ENCODE results near the gene CEMP1.

CEMP1 gene

GRCh38 chr16:2483939-2484897 lies 47.0 kb downstream of the CEMP1 start:
- no peak for DNase-seq

DNA sequence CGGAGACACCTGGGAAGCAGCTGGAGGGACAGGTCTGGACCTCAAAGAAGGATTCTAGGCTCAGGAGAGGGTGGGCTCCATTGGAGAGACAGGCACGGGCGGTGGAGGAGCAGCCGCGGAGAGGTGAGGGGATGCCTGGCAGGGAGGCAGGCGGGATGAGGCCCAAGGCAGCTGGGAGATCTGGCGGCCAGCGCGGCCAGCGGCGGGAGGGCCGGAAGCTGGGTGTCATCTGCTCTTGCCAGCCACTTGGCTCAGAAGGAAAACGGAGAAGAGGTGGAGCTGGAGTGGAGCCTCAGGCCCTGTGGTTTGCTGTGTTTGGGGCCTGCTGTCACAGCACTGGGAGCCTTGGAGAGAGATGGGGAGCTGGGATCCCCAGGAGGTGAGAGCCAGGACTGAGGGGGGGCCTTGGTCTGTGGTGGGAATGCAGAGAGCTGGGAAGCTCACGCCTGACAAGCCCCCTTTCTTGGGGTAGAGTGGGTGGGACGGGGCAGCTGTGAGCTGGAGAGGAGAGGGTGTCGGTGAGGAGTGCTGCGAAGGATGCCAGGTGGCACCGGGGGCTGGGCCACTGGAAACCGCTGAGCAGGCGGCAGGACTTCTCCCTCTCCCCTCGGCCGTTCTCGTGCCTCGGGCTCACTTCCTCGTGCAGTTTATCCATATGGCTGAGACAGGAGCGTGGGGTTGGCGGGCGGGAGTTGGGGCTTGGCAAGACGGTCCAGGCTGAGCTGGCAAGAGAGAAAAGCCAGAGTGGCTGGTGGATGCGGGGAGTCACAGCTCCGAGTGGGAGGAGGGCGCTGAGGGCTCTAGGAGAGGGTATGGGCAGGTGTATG lies 48.3 kb downstream of the CEMP1 start:
- no peak for DNase-seq

DNA sequence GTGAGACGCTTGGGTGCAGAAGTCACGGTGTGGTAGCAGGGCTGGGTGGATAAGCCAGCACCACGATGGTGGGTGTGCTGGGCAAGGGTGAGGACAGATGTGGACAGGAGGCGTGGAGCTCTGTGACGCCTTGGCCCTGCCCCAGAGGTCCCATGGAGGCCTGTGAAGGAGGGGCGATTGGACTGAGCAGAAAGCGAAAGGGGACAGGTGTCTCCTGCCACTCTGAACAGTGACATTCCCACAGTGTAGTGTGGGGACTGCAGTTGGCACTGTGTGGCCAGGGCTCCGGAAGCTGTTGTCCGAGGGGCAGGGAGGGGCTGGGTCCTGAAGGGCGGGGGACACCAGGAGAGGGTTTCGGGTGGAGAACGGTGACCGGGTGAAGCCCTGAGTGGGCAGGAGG lies 49.0 kb downstream of the CEMP1 start:
- no peak for DNase-seq

GRCh38 chr16:2481676-2482075 lies 49.5 kb downstream of the CEMP1 start:
- DNase-seq, result no peak

DNA sequence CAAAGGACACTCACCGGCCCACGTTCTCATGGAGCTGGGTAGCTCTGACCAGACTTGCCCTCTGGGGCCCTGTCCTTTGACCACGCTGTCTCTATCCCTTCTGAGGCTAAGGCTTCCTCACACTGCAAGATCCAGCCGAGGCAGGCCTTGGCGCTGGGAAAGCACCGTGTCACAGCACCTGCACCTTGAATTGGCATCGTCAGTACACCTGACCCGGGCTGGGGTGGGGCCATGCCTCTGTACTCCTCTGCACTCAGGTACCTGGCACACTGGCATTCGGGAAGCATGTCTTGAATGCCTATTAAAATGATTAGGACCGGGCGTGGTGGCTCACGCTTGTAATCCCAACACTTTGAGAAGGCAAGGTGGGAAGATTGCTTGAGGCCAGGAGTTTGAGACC lies 50.3 kb downstream of the CEMP1 start:
- DNase-seq, result no peak
